GM18907 (cell line): Measurements from ENCODE around the gene TRAF4.

Source experiments
- ATAC-seq: cut with Tn5 transposase; IDR thresholded peaks from one replicate; pipeline ENCODE4 v1.9.1; 2021; ENCODE audit warnings: mild to moderate bottlenecking, moderate library complexity; ENCODE audit not compliant: unreplicated experiment

TRAF4 gene, protein sequence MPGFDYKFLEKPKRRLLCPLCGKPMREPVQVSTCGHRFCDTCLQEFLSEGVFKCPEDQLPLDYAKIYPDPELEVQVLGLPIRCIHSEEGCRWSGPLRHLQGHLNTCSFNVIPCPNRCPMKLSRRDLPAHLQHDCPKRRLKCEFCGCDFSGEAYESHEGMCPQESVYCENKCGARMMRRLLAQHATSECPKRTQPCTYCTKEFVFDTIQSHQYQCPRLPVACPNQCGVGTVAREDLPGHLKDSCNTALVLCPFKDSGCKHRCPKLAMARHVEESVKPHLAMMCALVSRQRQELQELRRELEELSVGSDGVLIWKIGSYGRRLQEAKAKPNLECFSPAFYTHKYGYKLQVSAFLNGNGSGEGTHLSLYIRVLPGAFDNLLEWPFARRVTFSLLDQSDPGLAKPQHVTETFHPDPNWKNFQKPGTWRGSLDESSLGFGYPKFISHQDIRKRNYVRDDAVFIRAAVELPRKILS

DNA sequence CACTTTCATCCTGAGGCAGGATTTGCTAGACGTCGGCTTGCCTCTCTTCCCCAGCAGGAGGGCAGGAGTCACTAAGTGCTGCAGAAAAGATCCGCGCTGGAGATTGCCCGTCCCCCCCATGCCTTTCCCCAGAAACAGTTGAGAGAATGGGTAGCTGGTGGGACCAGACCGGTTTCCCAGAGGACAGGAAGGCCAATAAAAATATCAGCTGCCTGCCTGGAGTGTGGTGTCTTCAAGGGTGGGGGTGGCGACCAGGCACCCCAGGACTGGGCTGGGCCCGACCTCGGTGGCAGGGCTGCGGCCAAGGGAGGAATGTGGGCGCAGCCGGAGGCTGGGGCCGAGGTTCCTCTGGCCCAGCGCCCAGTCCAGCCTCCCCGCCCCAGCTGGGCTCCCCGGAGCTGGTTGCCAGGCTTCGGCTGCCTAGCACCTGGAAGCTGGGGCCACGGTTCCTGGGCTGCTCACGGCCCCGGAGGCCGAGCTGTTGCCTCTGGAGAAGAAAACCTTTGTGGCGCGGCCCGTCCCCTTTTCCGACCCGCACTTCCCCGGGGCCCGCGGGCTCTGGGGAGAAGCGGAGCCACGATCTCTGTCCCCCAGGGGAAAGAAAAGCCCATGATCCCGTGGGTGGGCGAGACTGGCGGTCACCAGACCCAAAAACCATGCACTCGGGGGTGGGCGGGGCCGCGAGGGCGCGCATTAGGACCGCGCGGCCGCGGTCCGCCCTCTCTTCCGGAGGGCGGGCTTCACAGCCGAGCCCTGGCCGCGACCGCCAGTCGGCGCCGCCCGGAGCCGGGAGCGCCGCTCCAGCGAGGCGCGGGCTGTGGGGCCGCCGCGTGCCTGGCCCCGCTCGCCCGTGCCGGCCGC, at the start of gene TRAF4:
TRAF4 (plus strand) TSS at position 769 of the 861 bp plus-strand sequence. CDS start 102 bp downstream, outside the sequence.
- peak; percentile 48 for ATAC-seq

DNA sequence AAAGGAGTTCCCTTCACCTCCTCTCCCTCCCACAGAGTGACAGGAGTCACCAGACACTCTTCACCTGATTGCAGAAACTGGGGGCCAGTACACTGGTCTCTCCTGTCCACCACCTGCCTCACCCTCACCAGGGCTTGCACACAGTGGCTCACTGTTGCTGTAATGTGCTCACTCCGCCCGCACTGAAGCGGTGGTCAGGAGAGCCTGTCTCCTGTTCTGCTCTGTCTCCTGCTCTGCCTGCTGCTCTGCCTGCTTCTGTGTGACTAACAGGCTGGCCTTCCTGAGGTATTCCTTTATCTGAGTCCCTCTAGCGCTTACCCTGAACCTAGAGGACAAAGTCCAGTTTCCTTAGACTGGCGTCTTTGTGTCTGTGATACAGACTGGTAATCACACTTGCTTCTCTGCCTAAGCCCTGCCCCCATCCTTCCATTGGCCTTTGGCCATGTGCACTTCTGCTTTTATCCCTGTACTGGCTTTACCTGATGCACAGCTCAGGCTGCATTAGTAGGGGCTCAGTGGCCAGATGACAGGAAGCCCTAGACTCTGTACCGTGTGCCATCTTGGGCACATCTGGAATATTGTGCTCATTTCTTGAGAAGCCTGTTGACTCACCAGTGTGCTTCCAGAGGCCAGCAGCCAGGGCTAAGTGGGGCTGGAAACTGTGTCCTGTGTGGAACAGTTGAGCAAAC, 45.4 kb upstream of the TRAF4 start:
- ATAC-seq = no peak

DNA sequence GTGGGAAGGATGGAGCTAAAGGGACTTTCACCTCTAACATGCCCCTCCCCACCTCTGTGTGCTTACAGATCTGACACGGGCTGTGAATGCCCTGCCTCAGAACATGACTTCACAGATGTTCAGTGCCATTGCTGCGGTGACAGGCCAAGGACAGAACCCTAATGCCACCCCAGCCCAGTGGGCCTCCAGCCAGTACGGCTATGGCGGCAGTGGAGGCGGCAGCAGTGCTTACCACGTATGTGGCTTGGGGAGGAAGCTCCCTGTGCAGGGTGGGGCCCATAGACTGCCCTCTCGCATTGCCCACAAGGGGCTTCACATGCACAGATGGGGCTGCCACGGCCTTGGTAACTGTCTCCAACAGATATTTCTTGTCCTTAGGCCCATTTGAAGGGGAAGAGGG, 43.5 kb upstream of the TRAF4 start:
- no peak for ATAC-seq

DNA sequence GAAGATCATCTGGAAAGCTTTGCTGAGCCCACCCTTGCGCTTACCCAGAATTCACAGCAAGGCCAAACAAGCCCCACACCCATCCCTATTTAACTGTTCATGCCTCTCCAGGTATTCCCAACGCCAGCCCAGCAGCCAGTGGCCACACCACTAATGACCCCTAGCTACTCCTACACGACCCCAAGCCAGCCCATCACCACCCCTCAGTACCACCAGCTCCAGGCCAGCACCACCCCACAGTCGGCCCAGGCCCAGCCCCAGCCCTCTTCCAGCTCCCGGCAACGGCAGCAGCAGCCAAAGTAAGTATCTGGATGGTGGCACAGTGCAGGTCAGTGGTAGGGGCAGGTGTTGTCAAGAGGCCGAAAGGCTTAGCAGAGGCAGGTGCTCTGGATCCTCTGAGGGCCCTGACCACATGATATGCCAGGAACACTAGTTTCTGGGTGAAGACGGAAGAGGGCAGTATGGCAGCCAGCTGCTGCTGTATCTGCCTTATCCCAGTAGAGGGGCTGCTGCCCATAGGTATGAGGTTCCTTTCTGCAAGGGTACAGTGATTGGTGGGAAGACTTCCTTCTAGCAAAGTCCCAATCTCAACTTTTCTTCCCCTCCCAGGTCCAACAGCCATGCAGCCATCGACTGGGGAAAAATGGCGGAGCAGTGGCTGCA, 42.9 kb upstream of the TRAF4 start:
- ATAC-seq = no peak

DNA sequence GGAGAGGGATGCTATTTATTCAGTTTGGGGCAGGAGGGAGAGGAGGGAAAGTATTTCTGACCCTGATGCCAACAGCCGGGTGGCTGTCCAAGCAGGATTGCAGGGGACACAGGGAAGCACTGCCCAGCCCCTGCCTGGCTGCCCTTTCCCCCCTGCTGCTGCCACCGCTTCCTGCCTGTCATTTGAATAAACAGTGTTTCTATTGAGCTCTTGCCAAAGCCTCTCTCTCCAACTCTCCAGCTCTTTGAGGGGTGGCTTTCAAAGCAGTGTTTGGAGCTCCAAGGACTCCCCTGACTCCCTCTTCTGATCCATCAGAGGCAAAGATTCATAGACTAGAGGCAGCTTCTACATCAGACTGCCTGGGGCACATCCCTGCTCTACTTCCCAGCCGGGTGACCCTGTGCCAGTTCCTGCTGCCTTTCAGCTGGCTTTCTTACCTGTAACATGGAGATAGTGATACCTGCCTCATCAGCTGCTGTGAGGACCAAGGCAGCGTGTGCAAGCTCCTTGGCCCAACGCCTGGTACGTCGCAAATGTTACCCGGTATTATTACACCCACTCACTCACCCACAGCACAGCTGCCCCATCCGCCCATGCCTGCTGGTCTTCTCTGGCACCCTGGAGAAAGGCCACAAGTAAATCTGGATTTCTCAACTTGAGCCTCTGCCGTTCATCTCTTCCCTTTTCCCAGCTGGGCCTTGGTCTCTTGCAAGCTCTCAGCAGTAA, 41.6 kb upstream of the TRAF4 start:
- ATAC-seq = no peak

DNA sequence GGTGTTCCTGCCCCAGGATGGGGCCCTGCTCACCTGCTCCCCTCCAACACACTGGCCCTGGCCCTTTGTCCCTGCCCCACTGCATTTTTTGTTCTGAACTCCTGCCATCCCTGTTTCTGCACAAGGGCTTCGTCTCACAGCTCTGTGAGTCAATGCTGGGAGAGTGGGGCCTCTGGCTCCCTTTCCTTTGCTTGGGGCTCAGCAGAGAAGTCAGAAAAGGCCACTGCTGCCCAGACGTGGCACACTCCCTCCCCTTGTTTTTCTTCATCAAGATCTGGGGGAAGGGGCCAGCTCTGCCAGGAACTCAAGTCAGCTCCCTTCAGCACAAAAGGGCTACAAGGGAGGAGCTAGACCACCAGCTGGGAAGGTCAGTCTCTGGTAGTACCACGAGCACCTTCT, 41.1 kb upstream of the TRAF4 start:
- no peak for ATAC-seq

DNA sequence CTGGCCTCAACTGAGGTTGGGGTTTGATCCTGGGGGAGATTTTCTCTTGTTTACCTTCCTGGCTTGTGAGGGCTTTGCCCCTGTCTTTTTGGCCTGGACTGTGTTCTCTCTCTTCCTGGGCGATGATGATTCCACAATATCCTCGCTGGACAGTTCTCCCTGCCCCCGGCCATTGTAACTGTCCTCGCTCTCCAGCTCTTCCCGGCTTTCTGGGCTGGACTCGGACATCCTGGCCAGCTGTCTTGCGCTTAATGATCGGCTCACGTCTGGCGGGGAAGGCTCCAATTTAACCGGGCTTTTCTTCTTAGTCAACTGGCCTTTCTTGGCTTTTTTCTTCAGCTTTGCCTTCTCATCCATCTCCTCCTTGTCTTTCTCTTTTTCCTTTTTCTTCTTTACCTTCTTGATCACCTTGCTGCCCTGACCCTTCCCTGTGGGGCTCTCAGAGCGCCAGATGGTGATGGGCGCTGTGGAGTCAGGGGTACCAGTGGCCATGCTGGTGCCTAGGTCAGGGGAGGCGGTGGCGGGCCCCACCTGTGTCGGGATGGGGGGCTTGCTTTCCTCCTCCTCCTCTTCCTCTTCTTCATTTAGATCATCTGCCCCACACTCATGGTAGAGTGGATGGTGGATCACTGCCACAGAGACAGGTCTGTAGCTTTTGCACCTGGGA, 40.1 kb upstream of the TRAF4 start:
- no peak for ATAC-seq

DNA sequence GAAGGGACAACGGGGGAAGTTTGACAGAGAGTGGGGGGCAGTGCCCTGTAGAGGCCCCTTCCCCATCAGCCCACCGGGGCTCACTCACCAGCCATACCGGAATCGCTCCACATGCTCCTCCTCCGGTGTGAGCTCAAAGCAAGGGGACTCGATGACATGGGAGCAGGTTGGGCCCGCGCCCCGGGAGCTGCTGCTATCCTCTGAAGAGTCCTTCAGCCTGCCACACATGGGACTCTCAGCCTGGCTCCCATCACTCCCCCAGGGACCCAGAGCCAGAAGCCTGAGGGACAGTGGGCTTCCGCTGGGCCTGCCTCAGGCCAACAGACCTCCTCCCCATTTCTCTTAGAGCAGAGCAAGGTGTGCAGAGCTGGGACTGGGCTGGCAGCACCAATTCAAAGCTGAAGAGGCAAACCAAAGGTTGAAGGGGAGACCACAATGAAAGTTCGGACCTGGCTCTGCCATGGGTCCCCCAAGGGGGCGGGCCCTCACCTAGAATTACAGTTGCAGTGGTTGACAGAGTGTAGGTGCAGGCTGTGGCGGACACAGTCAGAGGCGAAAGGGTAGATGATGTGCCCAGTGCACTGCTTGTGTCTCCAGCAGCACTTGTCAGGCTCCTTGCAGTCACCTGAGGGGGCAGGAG, 39.5 kb upstream of the TRAF4 start:
- no peak for ATAC-seq

DNA sequence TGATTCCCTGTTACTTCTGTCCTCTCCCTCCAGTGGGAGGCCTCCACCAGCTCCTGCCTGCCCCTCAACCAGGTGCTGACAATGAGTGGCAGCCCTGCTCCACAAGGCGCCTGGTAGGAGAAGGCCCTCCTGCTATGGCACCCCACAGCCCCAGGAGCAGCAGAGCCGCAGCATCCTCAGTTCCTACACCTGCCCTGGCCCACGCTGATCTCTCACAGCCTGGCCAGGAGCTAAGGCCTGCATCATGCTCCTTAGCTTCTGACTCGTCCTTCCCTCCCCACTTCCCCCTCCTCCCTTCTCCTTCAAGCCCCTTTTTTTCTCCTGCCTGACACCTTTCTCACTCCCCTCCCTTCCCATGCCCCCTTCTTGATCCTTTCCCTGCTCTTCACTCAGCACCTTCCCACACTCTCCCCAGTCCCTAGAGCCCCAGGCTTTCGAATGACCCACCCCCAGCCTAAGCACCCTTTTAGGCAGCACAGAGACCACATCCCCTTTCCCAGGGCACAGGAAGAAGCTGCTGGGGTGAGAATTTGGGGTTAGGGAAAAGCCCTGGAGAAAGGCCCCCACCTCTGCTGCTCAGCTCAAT, 38.6 kb upstream of the TRAF4 start:
- ATAC-seq = no peak

DNA sequence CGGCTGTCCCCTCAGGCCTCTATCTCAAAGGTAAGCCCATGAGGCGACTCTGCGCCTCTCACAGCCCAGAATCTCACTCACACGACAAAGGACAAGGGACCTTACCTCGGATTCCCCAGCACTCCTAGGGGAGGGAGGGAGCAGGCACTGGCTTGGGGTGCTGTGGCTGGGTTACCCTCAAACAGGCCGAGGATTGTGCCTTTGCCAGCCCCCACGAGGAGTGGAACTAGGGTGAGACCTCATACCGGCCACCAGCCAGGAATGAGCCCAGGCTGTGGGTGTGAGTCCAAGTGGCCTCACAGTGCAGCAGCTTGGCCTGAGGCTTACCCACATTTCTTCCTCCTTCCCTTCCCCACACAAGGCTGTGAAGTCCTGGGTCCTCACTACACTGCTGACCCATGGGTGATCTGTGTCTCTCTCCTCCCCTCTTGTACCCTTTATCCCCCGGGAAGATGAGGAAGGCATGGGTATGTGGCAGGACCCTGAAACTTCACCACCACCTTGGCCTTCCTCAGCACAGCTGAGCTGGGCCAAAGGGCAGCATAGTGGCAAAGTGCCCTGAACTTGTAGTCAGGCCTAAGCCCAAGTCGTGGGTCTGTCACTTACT, 38.0 kb upstream of the TRAF4 start:
- ATAC-seq = no peak

DNA sequence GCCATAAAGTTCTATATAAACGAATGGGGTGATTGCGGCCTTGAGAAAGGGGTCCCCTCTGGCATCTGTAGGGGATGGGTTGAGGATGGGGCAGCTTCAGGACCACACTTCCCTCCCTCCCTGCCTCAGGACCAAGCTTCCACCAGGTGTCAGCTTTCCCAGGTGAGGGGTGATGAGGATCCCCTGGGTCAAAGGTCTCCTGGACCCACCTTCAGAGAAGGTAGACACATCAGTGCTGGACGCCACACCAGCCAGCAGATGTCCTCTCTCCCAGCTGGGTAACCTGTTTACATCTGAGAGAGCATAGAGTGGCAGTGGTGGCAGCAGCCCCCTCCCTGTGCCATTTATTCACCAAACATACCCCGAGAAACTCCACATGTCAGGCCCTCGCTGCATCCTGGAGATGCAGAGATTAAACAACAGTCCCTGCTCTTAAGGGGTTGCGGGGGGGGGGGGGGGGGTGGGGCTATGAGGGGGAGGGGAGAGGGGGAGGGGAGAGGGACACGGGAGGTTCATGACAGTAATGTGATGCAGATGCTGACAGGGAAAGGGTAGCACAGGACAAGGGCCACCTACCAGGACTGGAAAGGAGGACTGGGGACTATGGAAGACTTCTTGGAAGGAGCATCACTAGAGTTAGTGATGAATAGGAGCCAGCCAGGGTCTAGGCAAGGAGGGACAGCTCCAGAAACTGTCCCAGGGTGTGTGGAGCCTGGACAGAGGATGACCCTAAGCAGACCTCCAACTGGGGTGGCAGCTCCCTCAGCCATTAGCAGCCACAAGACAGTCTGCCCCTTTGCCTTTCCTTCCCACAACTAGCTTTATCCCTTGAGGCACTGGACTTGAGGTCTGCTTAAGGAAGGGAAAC, 37.1 kb upstream of the TRAF4 start:
- ATAC-seq = no peak

DNA sequence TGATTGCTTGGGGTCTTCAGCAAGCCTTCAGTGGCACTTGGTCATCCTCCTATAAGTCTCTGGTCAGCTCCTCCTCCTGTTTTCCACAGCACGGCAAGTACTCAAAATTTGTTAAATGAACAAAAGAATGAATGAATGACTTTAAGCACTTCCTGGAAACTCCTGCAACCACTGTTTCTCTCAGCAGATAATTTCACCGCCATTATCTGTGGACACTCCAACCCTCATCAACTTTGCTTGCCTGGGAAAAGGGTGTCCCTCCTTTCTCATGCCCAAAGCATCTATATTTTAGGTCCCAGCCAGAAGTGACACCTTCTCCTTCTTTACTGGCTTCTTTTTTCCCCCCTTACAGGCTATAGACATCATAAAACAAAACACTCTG, 36.5 kb upstream of the TRAF4 start:
- ATAC-seq = no peak

DNA sequence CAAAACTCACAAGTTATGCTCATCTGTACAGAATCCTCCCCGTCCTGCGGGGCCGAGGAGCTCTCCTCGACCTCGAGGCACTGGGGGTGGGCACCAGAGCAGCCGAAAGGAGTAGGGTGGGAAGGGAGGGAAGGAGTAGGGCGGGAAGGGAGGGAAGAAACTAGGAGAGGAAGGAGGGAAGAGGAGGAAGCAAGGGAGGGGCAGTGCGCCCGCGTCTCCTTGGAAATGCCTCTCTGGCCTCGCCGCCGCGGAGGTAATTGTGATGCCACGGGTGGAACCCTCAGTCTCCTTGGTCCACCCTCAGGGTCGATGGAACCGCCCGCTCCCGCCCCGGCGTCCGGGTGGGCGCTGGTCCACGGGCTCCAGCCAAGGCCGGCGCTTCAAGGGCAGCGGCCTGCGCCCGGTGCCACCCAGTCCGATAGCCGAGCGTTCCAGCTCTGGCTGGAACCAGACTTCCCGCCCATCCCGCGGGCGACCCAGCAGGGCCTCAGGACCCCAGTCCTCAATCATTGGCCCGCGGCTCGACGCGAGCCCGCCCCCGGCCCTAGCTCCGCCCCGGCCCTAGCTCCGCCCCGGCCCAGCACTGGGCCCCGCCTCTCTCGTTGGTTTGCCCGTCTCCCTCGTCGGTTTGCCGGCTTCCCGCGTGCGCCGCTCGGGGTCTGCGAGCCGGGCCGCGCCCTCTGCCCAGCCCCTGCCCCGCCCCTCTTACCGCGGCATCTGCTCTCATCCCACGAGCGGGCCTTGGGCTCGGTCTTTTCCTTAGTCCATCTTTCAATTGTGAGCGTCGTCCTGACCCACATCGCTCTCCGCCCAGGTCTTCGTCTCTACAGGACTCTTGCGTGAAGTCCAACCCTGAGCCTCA, 32.7 kb upstream of the TRAF4 start:
- peak; percentile 70 for ATAC-seq

DNA sequence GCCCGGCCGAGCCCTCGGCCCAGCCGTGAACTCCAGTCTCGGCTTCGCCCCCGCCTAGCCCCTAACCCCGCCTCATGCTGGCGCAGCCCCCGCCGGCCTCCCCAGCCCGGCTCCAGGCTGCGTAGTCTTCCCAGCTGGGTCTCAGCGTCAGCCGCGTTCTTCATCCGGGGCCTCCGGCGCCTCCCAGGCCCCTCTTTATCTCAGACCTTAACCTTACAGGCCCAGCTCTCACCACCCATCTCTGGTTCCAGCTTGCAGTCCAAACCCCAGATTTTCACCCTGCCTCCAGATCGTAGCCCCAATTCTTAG, 32.1 kb upstream of the TRAF4 start, which contains the start of gene PROCA1:
PROCA1 (minus strand) TSS at position 166 of the 309 bp plus-strand sequence. CDS start 228 bp downstream, outside the sequence.
- ATAC-seq = peak; percentile 30

DNA sequence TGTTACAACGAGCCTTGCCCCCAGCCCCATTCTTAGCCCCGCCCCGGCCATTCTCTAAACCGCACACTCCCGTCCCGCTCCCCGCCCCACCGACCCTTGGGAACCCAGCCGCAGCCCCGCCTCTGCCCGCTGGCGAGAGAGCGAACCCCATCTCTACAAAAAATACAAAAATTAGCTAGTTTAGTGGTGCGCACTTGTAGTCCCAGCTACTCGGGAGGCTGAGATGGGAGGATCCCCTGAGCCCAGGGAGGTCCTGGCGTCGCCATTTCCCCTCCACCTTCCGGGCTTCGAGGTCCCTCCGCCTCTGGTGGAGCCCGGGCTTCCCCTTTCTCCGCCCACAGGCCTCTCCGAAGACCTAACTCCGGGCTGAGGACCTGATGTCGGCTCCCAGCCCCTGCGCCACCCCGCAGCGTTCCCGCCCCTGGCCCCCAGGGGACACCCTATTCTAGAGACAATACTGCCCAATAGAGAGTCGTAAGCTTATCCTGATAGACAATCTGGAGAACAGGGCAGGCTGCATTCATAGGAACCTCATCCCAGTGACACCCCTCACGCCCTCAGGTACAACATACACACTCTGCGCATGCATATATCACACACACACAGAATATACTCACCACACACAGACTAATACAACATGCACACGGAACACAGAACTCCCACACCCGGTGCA, 31.6 kb upstream of the TRAF4 start:
- peak; percentile 23 for ATAC-seq
